ENCODE results near the gene TAP1. TPM values are rescaled to one million over a fixed set of nuclear protein-coding genes. Genes with fewer than 3 reads are reported as not detected.
"Not testable (repeated sequence)": the region's sequence is repeated elsewhere in the genome, so short reads cannot be mapped to it uniquely, and the experiment has no call there.

TAP1 gene
- total and polyA plus RNA-seq, 8 donors, result 19.0 to 99.2 (median 21.3) TPM

DNA sequence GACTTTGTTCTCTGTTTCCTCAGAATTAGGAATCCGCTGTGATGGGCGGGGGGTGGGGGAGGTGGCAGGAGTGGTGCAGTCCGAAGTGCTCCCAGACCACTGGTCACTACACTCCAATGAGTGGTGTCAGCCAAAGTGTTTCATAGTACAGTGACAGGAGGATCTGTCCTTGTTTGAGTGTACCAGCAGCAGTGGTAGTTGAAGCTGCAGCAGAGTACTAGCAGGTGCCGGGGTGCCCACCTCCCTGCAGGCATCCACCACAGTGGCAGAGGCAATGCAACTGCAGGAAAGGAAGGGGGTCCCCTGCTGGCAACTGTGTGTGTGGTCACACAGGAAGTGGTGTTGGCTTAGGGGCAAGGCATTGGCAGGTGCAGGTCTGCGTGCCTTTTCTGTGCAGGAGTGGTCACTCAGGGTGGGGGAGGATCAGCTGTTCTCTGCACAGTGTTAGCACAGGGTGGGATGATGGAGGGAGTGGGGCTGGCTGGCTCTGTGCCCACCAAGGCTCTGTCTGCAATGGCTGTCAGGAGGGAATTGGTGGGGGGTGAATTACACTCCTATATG, 46.4 kb downstream of the TAP1 start:
- no peak for ATAC-seq
- Histone ChIP-seq H3K9me3 (no peaks in the 10 kb centered on the region), H3K4me1 (no peaks in the 10 kb centered on the region), H3K4me3 (no peak overlapping the region), H3K27me3 (peaks cover 0 to 5% of the 10 kb centered on the region in 2 donors), H3K36me3 (no peaks in the 10 kb centered on the region), H3K27ac (no peak overlapping the region)
- intact Hi-C loops (cut with DNase I), result no loop called here
- TF ChIP-seq, protein P1, sequence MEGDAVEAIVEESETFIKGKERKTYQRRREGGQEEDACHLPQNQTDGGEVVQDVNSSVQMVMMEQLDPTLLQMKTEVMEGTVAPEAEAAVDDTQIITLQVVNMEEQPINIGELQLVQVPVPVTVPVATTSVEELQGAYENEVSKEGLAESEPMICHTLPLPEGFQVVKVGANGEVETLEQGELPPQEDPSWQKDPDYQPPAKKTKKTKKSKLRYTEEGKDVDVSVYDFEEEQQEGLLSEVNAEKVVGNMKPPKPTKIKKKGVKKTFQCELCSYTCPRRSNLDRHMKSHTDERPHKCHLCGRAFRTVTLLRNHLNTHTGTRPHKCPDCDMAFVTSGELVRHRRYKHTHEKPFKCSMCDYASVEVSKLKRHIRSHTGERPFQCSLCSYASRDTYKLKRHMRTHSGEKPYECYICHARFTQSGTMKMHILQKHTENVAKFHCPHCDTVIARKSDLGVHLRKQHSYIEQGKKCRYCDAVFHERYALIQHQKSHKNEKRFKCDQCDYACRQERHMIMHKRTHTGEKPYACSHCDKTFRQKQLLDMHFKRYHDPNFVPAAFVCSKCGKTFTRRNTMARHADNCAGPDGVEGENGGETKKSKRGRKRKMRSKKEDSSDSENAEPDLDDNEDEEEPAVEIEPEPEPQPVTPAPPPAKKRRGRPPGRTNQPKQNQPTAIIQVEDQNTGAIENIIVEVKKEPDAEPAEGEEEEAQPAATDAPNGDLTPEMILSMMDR (IDR thresholded peaks at IDR 0.05), result no peak
- DNase-seq, result no peak

DNA sequence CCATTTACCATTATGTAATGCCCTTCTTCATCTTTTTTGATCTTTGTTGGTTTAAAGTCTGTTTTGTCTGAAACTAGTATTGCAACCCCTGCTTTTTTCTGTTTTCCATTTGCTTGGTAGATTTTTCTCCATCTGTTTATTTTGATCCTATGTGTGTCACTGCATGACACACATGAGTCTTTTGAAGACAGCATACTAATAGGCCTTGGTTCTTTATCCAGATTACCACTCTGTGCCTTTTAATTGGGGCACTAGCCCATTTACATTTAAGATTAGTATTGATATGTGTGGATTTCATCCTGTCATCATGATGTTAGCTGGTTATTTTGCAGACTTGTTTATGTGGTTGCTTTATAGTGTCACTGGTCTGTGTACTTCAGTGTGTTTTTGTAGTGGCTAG, 48.1 kb downstream of the TAP1 start:
- intact Hi-C loops (cut with DNase I); H3K27ac ChIP-seq; ATAC-seq; H3K9me3 ChIP-seq; DNase-seq; H3K36me3 ChIP-seq; H3K4me1 ChIP-seq; H3K4me3 ChIP-seq: not testable (repeated sequence)
- peaks cover 3 to 21% of the 10 kb centered on the region in 2 donors for H3K27me3 ChIP-seq

DNA sequence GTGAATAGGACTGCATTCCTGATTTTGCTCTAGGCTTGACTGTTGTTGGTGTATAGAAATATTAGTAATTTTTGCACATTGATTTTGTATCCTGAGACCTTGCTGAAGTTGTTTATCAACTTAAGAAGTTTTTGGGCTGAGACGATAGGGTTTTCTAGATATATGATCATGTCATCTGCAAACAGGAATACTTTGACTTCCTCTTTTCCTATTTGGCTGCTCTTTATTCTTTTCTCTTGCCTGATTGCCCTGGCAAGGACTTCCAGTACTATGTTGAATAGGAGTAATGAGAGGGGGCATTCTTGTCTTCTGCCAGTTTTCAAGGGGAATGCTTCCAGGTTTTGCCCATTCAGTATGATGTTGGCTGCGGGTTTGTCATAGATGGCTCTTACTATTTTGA, 50.1 kb downstream of the TAP1 start:
- H3K27ac ChIP-seq, result no peak overlapping the region
- no peaks in the 10 kb centered on the region for H3K4me1 ChIP-seq
- DNase-seq (no peak), ATAC-seq (no peak)
- no peaks in the 10 kb centered on the region for H3K36me3 ChIP-seq
- no peak overlapping the region for H3K4me3 ChIP-seq
- H3K27me3 ChIP-seq, result peaks cover 3 to 23% of the 10 kb centered on the region in 2 donors
- peaks cover 0 to 4% of the 10 kb centered on the region in 2 donors for H3K9me3 ChIP-seq
- TF ChIP-seq, protein P1 (IDR thresholded peaks at IDR 0.05), result no peak
- intact Hi-C loops (cut with DNase I), result no loop called here

DNA sequence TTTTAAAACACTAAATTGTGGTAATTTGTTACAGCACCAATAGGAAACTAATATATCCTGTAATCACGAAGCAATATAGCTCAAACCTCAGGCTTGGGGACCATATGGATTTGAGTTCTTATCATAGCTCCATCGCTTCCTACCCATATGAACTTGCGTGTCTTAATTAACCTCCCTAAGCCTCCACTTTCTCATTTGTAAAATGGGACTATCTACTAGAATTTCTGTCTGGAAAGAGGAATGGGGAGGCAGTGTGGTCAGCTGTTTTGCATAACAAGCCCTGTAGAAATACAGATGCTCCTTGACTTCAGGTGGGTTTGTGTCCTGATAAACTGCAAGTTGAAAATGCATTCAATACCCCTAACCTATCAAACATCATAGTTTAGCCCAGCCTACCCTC, 53.8 kb downstream of the TAP1 start:
- H3K9me3 ChIP-seq, result peaks cover 0 to 4% of the 10 kb centered on the region in 2 donors
- intact Hi-C loops (cut with DNase I), result loop anchor here in 1 of 2 donors (5.0 kb wide), 1 partner anchor 382 kb away; no protein-coding TSS in a partner anchor
- H3K36me3 ChIP-seq, result no peaks in the 10 kb centered on the region
- peaks cover 0 to 18% of the 10 kb centered on the region in 2 donors for H3K4me1 ChIP-seq
- no peak overlapping the region for H3K4me3 ChIP-seq
- H3K27ac ChIP-seq, result no peak overlapping the region
- no peak for ATAC-seq
- peaks cover 3 to 27% of the 10 kb centered on the region in 2 donors for H3K27me3 ChIP-seq
- DNase-seq, result no peak
- TF ChIP-seq, protein P1 (IDR thresholded peaks at IDR 0.05), result no peak

DNA sequence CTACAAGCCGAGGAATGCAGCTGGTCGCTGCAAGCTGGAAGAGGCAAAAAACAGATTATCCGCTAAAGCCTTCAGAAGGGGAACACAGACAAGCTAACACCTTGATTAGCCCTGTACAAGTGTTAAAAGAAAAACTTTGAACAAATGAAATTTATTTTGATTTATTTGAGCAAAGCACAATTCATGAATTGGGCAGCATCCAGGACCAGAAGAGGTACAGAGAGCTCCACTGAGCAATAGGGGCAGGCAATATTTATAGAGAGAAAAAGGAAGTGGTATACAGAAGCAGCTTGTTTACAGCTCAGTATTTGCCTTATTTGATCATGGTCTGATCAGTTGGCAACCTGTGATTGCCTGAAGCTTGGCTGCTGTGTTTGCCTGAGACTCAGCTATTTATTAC, 54.3 kb downstream of the TAP1 start:
- no peak overlapping the region for H3K4me3 ChIP-seq
- DNase-seq, result no peak
- intact Hi-C loops (cut with DNase I), result loop anchor here in 1 of 2 donors (5.0 kb wide), 1 partner anchor 382 kb away; no protein-coding TSS in a partner anchor
- H3K27me3 ChIP-seq, result peaks cover 3 to 28% of the 10 kb centered on the region in 2 donors
- no peak for ATAC-seq
- H3K27ac ChIP-seq, result no peak overlapping the region
- TF ChIP-seq, protein P1 (IDR thresholded peaks at IDR 0.05), result no peak
- peaks cover 0 to 4% of the 10 kb centered on the region in 2 donors for H3K9me3 ChIP-seq
- H3K4me1 ChIP-seq, result peaks cover 0 to 19% of the 10 kb centered on the region in 2 donors
- no peaks in the 10 kb centered on the region for H3K36me3 ChIP-seq

Data from left lung (tissue), 10 donors.